ENCODE data around the gene UCHL3. TPM values are rescaled to one million over a fixed set of nuclear protein-coding genes. Genes with fewer than 3 reads are reported as not detected.

UCHL3 gene
- total and polyA plus RNA-seq, 2 donors (not counting 3 experiments of a cell fraction or from before 2014, with no cell fraction given): 31.3 to 46.8 TPM

- CTCF ChIA-PET: interaction anchor here (1.1 to 1.4 kb wide), 2 partner anchors 12 to 18 kb away, joined by 3 to 5 read pairs; no protein-coding TSS in a partner anchor
- Histone ChIP-seq H3K79me2 (ENCODE audit: control insufficient read depth, insufficient read depth, low read length) (no peaks in the 10 kb centered on the region), H3K9ac (replicated peaks; ENCODE audit: extremely low read depth, insufficient read depth, low read length) (no peak overlapping the region), H3K4me2 (ENCODE audit: insufficient read depth, low read length) (no peak overlapping the region), H4K20me1 (replicated peaks; ENCODE audit: control insufficient read depth, extremely low read depth, insufficient read depth, low read length) (no peaks in the 10 kb centered on the region), H3K27ac (ENCODE audit: insufficient read depth, low read depth, low read length) (no peak overlapping the region), H2AFZ (ENCODE audit: low read depth, low read length) (no peak overlapping the region), H3K4me3 (replicated peaks in 1 of 3; ENCODE audit: insufficient read depth in 1 of 3, low read depth in 1 of 3, low read length in 3 of 3) (no peak overlapping the region), H3K9me1 (replicated peaks; ENCODE audit: control insufficient read depth, extremely low read depth, insufficient read depth, low read length) (no peaks in the 10 kb centered on the region), H3K4me1 (ENCODE audit: control insufficient read depth, extremely low read depth, insufficient read depth, low read length) (no peaks in the 10 kb centered on the region), H3K27me3 (ENCODE audit: control insufficient read depth in 2 of 2, insufficient read depth in 2 of 2, low read length in 2 of 2) (no peaks in the 10 kb centered on the region), H3K36me3 (ENCODE audit: control insufficient read depth in 2 of 2, extremely low read depth in 1 of 2, insufficient read depth in 2 of 2, low read length in 2 of 2) (peaks cover 0 to 2% of the 10 kb centered on the region in 2 experiments), H3K9me3 (replicated peaks; ENCODE audit: control insufficient read depth, insufficient read depth, low read length) (no peaks in the 10 kb centered on the region)
- intact Hi-C loops (cut with micrococcal nuclease): no loop called here
- FAIRE-seq (no peak), DNase-seq (ENCODE audit: low read depth, low spot score) (no peak)
- dilution Hi-C loops (cut with MboI; ENCODE audit: extremely low pct_ligation_motif_present, low sequenced_read_pairs): no loop called here
- POLR2A ChIA-PET: no interaction called here
- TF ChIP-seq GATA2 (IDR thresholded peaks at IDR 0.05; ENCODE audit: insufficient read depth, insufficient read length, low read depth, low read length) (no peak), POLR2AphosphoS5 (IDR thresholded peaks at IDR 0.05; ENCODE audit: insufficient read depth, low read depth, low read length) (no peak), MYC (IDR thresholded peaks at IDR 0.05; ENCODE audit: low read depth, low read length) (no peak), POLR2A (IDR thresholded peaks at IDR 0.05; ENCODE audit: low read depth, low read length) (no peak), JUN (IDR thresholded peaks at IDR 0.05; ENCODE audit: borderline replicate concordance, insufficient read depth, insufficient read length, low read depth) (no peak), FOS (IDR thresholded peaks at IDR 0.05; ENCODE audit: borderline replicate concordance, insufficient read depth, low read length) (no peak), EZH2 (IDR thresholded peaks at IDR 0.05; ENCODE audit: borderline replicate concordance, low read depth, low read length, severe bottlenecking) (no peak)
- TF ChIP-seq, protein P1, sequence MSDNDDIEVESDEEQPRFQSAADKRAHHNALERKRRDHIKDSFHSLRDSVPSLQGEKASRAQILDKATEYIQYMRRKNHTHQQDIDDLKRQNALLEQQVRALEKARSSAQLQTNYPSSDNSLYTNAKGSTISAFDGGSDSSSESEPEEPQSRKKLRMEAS (IDR thresholded peaks at IDR 0.05; ENCODE audit: insufficient read depth, insufficient read length): no peak
- TF ChIP-seq, protein P2, sequence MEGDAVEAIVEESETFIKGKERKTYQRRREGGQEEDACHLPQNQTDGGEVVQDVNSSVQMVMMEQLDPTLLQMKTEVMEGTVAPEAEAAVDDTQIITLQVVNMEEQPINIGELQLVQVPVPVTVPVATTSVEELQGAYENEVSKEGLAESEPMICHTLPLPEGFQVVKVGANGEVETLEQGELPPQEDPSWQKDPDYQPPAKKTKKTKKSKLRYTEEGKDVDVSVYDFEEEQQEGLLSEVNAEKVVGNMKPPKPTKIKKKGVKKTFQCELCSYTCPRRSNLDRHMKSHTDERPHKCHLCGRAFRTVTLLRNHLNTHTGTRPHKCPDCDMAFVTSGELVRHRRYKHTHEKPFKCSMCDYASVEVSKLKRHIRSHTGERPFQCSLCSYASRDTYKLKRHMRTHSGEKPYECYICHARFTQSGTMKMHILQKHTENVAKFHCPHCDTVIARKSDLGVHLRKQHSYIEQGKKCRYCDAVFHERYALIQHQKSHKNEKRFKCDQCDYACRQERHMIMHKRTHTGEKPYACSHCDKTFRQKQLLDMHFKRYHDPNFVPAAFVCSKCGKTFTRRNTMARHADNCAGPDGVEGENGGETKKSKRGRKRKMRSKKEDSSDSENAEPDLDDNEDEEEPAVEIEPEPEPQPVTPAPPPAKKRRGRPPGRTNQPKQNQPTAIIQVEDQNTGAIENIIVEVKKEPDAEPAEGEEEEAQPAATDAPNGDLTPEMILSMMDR (IDR thresholded peaks at IDR 0.05; ENCODE audit: extremely low read depth in 1 of 2, insufficient read depth in 1 of 2, low read depth in 1 of 2, low read length in 2 of 2): no peak
- no TSS peak for BruUV-seq (replicated peaks)
These were observed 53.4 kb downstream of the UCHL3 start for GRCh38 chr13:75603038-75603437.
